Neural progenitor cell (in vitro differentiated cells): ENCODE results near the gene RHCE. TPM values are rescaled to one million over a fixed set of nuclear protein-coding genes. Genes with fewer than 3 reads are reported as not detected.

Experiments used
- total RNA-seq: library from RNA; depleted of rRNA; stranded (reverse); fragments of >200 nt; gene quantifications from 2 replicates; pipeline ENCODE4 v1.2.3, GENCODE V29; 2015; ENCODE audit warnings: low replicate concordance

RHCE gene
- total RNA-seq, 1 donor from 2014 or later, result 0.43 TPM

Other genes starting within 250 kb of the RHCE start
- 62.5 and 114 TPM in 2 replicates for gene SYF2, start 188.3 kb downstream of the RHCE start, total RNA-seq
- 102 and 131 TPM in 2 replicates for gene RSRP1, start 173.4 kb downstream of the RHCE start, total RNA-seq
- gene RHD, start 148.3 kb downstream of the RHCE start, total RNA-seq, result not detected in 2 replicates
- 84.4 and 95.6 TPM in 2 replicates for gene TMEM50A, start 82.5 kb downstream of the RHCE start, total RNA-seq
- 14.8 and 17.7 TPM in 2 replicates for gene MACO1, start 10.1 kb upstream of the RHCE start, total RNA-seq
- 6.5 and 8.6 TPM in 2 replicates for gene LDLRAP1, start 122.8 kb upstream of the RHCE start, total RNA-seq
- gene MAN1C1, start 196.0 kb upstream of the RHCE start, total RNA-seq, result 5.3 and 6.8 TPM in 2 replicates